ENCODE data around the gene RBM38. TPM values are rescaled to one million over a fixed set of nuclear protein-coding genes. Genes with fewer than 3 reads are reported as not detected.
"Not testable (repeated sequence)": the region's sequence is repeated elsewhere in the genome, so short reads cannot be mapped to it uniquely, and the experiment has no call there.

Gene RBM38
- 5.2 and 8.2 TPM in 2 replicates for total RNA-seq

GRCh38 chr20:57390604-57391438 lies at the start of gene RBM38:
TSS of gene RBM38 (plus strand) at chr20:57391396. CDS start at chr20:57391582, 186 bp downstream.
- H3K4me3 ChIP-seq (ENCODE audit: low read depth, low read length): peak within 1 kb of the TSS; percentile 71
- no peak for TF ChIP-seq CTCF (IDR thresholded peaks at IDR 0.05; ENCODE audit: insufficient read depth, low read depth, low read length)
- DNase-seq (ENCODE audit: low read depth): peak; percentile 57

DNA sequence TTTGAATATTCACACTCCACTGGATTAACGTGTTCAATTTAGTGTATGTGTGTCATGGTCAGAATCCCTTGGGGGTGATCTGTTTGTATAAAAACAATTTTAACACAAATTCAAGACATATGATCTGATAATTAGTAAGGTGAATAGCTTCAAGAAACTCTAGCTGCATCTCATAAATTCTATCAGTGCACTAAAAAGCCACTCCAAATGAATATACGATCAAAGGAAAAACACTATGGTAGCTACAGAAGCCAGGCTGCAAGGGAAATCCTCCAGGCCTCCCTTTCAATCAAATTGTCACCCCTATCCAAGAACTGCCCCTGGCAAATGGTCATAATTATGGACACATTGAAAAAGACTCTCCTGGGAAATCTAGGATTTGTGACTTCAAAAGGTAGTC lies 49.5 kb upstream of the RBM38 start:
- H3K4me3 ChIP-seq (ENCODE audit: low read depth, low read length): no peak overlapping the region
- TF ChIP-seq CTCF (IDR thresholded peaks at IDR 0.05; ENCODE audit: insufficient read depth, low read depth, low read length): no peak
- DNase-seq (ENCODE audit: low read depth): no peak

GRCh38 chr20:57342829-57343228 lies 48.4 kb upstream of the RBM38 start:
- TF ChIP-seq CTCF (IDR thresholded peaks at IDR 0.05; ENCODE audit: insufficient read depth, low read depth, low read length): no peak
- H3K4me3 ChIP-seq (ENCODE audit: low read depth, low read length): no peak overlapping the region
- DNase-seq (ENCODE audit: low read depth): peak; percentile 13

DNA sequence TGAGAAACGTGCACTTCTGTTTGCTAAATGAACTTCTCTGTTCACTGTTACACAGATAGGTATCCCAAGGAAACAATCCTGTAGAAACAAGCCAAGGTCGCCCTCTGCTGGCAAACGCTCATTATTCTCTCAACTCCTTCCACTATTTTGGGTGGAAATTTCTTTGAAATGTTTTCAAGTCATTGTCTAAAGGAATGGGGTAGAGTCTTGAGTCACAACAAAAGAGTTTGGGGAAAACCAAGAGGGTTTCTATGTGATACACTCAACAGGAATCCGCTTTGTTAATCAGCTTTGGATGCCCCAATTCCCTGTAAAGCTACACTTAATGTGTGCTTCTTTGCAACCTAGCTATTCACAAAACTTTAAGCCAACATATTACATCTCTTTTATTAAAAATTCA lies 44.7 kb upstream of the RBM38 start:
- peak; percentile 66 for DNase-seq (ENCODE audit: low read depth)
- TF ChIP-seq CTCF (IDR thresholded peaks at IDR 0.05; ENCODE audit: insufficient read depth, low read depth, low read length): peak; percentile 69
- no peak overlapping the region for H3K4me3 ChIP-seq (ENCODE audit: low read depth, low read length)

DNA sequence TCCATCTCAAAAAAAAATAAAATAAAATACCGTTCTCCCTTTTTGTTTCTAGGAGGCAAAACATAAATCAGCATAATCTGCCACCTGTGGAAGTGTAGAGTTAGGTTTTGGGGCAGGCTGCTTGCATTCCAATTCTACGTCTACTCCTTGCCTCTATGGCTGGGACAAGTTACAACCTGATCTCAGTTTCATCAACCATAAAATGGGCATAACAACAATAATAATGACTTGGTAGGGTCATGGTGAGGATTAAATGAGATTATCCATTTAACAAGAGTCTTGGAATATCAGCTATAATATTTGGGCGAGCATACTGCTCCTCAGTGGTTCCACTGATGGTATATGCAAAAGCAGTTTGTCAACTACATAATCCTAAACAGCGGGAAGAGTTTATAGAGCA lies 43.8 kb upstream of the RBM38 start:
- H3K4me3 ChIP-seq (ENCODE audit: low read depth, low read length): no peak overlapping the region
- no peak for DNase-seq (ENCODE audit: low read depth)
- TF ChIP-seq CTCF (IDR thresholded peaks at IDR 0.05; ENCODE audit: insufficient read depth, low read depth, low read length): no peak

DNA sequence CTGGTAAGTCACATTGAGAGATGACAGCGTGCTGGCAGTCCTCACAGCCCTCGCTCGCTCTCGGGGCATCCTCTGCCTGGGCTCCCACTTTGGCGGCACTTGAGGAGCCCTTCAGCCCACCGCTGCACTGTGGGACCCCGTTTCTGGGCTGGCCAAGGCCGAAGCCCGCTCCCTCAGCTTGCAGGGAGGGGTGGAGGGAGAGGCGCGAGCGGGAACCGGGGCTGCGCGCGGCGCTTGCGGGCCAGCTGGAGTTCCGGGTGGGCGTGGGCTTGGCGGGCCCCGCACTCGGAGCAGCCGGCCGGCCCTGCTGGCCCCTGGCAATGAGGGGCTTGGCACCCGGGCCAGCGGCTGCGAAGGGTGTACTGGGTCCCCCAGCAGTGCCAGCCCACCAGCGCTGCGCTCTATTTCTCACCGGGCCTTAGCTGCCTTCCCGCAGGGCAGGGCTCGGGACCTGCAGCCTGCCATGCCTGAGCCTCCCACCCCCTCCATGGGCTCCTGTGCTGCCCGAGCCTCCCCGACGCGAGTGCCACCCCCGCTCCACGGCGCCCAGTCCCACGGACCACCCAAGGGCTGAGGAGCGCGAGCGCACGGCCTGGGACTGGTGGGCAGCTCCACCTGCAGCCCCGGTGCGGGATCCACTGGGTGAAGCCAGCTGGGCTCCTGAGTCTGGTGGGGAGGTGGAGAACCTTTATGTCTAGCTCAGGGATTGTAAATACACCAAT lies 42.8 kb upstream of the RBM38 start:
- not testable (repeated sequence) for DNase-seq (ENCODE audit: low read depth); H3K4me3 ChIP-seq (ENCODE audit: low read depth, low read length)

GRCh38 chr20:57348922-57349574 lies 42.1 kb upstream of the RBM38 start:
- not testable (repeated sequence) for DNase-seq (ENCODE audit: low read depth); H3K4me3 ChIP-seq (ENCODE audit: low read depth, low read length)
